OCI-LY3 (cell line): Measurements from ENCODE around the gene TFRC.

Experiments used
- H2AFZ ChIP-seq: fragments of 200-600, 300-600 bp; shearing (Covaris generic); 2 replicates; pipeline ENCODE4 v1.6.0; 2014; ENCODE audit warnings: antibody characterized with exemption, low read depth, low read length
- H3K27ac ChIP-seq: fragments of 200-600, 300-600 bp; sonication (generic); 2 replicates; pipeline ENCODE4 v1.5.1; 2014; ENCODE audit warnings: mild to moderate bottlenecking, low read length, moderate library complexity, mixed read lengths
- H3K27me3 ChIP-seq: fragments of 200-600, 300-600 bp; sonication (generic); 2 replicates; pipeline ENCODE4 v1.6.1; 2014; ENCODE audit warnings: low read depth, low read length, mixed read lengths
- H3K36me3 ChIP-seq: fragments of 200-600, 300-600 bp; sonication (generic); replicated peaks from 2 replicates; pipeline ENCODE3; 2014; ENCODE audit warnings: low read depth, low read length, mixed read lengths
- H3K4me1 ChIP-seq: fragments of 300-600, 200-600 bp; sonication (generic); 2 replicates; pipeline ENCODE4 v1.6.1; 2014; ENCODE audit warnings: low read length, mixed read lengths
- H3K4me2 ChIP-seq: fragments of 200-600, 300-600 bp; sonication (generic); 2 replicates; pipeline ENCODE4 v1.6.1; 2014; ENCODE audit warnings: low read length, mixed read lengths
- H3K4me3 ChIP-seq: fragments of 300-600, 200-600 bp; sonication (generic); 2 replicates; pipeline ENCODE4 v1.5.1; 2014; ENCODE audit warnings: antibody characterized with exemption, mild to moderate bottlenecking, low read length, moderate library complexity
- H3K79me2 ChIP-seq: fragments of 300-600, 200-600 bp; shearing (Covaris generic); 2 replicates; pipeline ENCODE4 v1.6.1; 2014; ENCODE audit warnings: mild to moderate bottlenecking, low read length, mixed read lengths
- H3K9ac ChIP-seq: fragments of 300-600, 200-600 bp; shearing (Covaris generic); 2 replicates; pipeline ENCODE4 v1.6.0; 2014; ENCODE audit warnings: mild to moderate bottlenecking, low read length, moderate library complexity
- H3K9me3 ChIP-seq: fragments of 200-600, 300-600 bp; shearing (Covaris generic); 2 replicates; pipeline ENCODE4 v1.6.1; 2014; ENCODE audit warnings: low read length, mixed read lengths; ENCODE audit not compliant: insufficient read depth
- H4K20me1 ChIP-seq: fragments of 200-600, 300-600 bp; sonication (generic); 2 replicates; pipeline ENCODE4 v1.6.1; 2016; ENCODE audit warnings: low read length, mixed read lengths; ENCODE audit not compliant: insufficient read depth
- EZH2phosphoT487 ChIP-seq: fragments of 200-600 bp; shearing (Covaris generic); IDR thresholded peaks from 2 replicates; pipeline ENCODE4 v1.6.1; 2018; ENCODE audit warnings: antibody characterized with exemption, mixed run types, low read depth
- TF ChIP-seq, protein P1 (sequence below): fragments of 200-600, 300-600 bp; sonication (generic); IDR thresholded peaks from 2 replicates; pipeline ENCODE4 v1.5.1; 2014; ENCODE audit warnings: antibody characterized with exemption, low read length, low read depth

TFRC gene

DNA sequence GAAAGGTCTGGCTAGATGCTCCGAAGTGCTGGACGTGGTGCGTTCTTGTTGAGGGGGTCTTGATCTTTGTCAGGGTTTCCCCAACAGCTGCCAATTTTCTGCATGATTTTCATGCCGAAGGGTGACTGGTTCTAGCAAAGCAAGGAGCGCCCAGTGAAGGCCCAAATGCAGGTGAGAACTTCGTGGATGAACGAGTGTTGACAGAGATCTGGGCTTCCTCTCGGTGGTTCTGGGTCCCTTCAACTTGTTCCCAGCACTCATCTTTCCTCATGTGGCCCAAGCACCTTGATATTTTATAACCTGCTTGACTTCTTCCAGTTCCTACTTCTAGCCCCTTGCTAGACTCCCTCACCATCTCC lies 40.8 kb upstream of the TFRC start:
- Histone ChIP-seq H4K20me1 (no peaks in the 10 kb centered on the region), H3K9ac (no peak overlapping the region), H3K4me3 (no peak overlapping the region), H3K36me3 (no peaks in the 10 kb centered on the region), H2AFZ (peak overlapping the region; percentile 43; the same call in 1 of the 2 replicates), H3K27ac (no peak overlapping the region), H3K4me1 (peaks cover 35% of the 10 kb centered on the region), H3K9me3 (no peaks in the 10 kb centered on the region), H3K4me2 (peak overlapping the region; percentile 19; the same call in 1 of the 2 replicates), H3K79me2 (no peaks in the 10 kb centered on the region), H3K27me3 (no peaks in the 10 kb centered on the region)
- TF ChIP-seq, protein P1, sequence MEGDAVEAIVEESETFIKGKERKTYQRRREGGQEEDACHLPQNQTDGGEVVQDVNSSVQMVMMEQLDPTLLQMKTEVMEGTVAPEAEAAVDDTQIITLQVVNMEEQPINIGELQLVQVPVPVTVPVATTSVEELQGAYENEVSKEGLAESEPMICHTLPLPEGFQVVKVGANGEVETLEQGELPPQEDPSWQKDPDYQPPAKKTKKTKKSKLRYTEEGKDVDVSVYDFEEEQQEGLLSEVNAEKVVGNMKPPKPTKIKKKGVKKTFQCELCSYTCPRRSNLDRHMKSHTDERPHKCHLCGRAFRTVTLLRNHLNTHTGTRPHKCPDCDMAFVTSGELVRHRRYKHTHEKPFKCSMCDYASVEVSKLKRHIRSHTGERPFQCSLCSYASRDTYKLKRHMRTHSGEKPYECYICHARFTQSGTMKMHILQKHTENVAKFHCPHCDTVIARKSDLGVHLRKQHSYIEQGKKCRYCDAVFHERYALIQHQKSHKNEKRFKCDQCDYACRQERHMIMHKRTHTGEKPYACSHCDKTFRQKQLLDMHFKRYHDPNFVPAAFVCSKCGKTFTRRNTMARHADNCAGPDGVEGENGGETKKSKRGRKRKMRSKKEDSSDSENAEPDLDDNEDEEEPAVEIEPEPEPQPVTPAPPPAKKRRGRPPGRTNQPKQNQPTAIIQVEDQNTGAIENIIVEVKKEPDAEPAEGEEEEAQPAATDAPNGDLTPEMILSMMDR = no peak
- TF ChIP-seq EZH2phosphoT487 = no peak

DNA sequence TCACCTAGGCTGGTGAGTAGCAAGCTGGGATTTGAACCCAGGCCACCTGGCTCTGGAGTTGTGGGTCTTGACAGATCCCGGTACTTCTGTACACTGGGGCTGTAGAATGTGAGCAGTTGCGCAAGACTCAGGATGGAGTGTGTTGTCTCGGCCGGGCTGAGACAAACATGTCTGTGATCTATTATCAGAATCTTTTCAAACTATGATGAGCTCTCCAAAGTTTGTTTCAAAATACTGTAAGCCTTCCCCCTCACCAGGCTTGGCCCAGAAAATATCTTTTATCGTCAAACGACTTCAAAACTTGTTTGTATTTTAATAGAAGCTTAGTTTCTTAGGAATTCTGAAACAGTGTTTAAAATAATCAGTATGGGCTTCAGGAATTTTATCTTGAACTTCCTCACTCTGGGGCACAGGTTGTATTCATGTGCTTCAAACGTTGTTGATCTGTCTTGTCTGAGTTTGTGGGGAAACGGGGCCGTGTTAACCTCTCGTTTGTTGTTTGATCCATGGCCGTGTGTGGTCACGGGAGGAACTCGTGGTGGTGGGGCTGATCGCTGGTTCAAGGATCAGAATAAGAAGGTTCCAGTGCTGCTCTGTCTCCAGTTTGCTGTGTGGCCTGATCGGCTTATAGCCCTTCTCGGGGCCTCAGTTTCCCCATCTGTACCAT lies 40.3 kb upstream of the TFRC start:
- H3K4me2 ChIP-seq = no peak overlapping the region
- H4K20me1 ChIP-seq = no peaks in the 10 kb centered on the region
- no peaks in the 10 kb centered on the region for H3K27me3 ChIP-seq
- no peaks in the 10 kb centered on the region for H3K79me2 ChIP-seq
- no peak overlapping the region for H2AFZ ChIP-seq
- no peaks in the 10 kb centered on the region for H3K36me3 ChIP-seq
- H3K9ac ChIP-seq = no peak overlapping the region
- TF ChIP-seq, protein P1 = no peak
- TF ChIP-seq EZH2phosphoT487 = no peak
- H3K4me1 ChIP-seq = peaks cover 40% of the 10 kb centered on the region
- no peaks in the 10 kb centered on the region for H3K9me3 ChIP-seq
- H3K27ac ChIP-seq = no peak overlapping the region
- no peak overlapping the region for H3K4me3 ChIP-seq

DNA sequence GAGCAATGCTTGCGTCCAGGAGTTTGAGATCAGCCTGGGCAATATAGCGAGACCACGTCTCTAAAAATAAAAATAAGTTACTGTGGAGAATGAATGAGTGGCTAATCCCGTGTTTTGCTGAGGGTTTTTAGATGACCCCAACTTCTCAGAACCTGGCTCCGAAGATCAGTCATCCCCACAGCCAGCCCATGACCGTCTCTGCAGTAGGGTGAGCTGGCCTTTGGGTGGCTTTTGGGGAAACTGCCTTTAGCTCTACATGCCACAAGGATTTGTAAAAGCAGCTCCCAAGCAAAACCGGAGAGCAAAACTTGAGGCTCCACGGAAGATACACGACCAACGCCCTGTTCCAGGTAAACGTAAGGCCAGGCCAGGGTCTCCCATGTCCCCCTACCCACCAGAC lies 39.2 kb upstream of the TFRC start:
- TF ChIP-seq, protein P1 = no peak
- no peak for TF ChIP-seq EZH2phosphoT487
- H3K4me2 ChIP-seq = no peak overlapping the region
- no peaks in the 10 kb centered on the region for H3K27me3 ChIP-seq

DNA sequence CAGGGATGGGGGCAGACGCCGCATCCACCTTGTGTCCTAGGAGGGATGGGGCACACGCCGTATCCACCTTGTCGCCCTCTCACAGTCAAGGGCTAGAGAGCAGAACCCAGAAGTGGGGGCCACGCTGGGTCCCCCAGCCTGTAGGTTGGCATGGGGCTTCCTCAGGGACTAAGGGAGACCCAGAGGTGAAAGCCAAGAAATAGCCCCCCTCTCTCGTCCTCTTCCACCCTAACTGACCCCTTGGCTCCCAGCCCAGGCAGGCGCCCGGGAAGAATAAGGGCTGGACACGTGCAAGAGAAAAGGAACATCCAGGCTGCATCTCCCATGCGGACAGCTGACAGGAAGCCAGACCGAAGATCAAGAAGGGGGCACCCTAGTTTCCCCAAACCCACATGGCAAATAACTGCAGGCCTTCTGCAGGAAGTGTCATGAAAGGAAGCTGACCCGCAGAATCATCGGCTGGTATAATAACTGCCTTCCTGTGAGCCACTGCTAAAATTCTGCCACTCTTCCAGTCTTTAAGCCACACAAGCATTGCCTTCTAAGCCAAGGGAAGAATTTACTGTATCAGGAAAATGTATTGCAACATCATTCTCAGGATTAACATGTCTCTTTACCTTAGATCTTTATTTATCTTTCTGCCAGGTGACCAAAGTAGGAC lies 38.5 kb upstream of the TFRC start:
- Histone ChIP-seq H3K4me1 (peaks cover 57% of the 10 kb centered on the region), H3K9me3 (no peaks in the 10 kb centered on the region), H2AFZ (no peak overlapping the region), H3K4me3 (no peak overlapping the region), H3K36me3 (no peaks in the 10 kb centered on the region), H4K20me1 (no peaks in the 10 kb centered on the region), H3K27me3 (no peaks in the 10 kb centered on the region), H3K9ac (no peak overlapping the region), H3K79me2 (no peaks in the 10 kb centered on the region), H3K4me2 (no peak overlapping the region), H3K27ac (no peak overlapping the region)
- TF ChIP-seq EZH2phosphoT487 = no peak
- TF ChIP-seq, protein P1 = no peak

More for the DNA sequence above, 39.2 kb upstream of the TFRC start:
- Histone ChIP-seq H3K36me3 (no peaks in the 10 kb centered on the region), H3K9ac (no peak overlapping the region), H3K9me3 (no peaks in the 10 kb centered on the region), H3K4me3 (no peak overlapping the region), H2AFZ (no peak overlapping the region), H3K79me2 (no peaks in the 10 kb centered on the region), H4K20me1 (no peaks in the 10 kb centered on the region), H3K27ac (no peak overlapping the region), H3K4me1 (peaks cover 51% of the 10 kb centered on the region)
